ENCODE data around the gene PDPK1.
"Not testable (repeated sequence)": the region's sequence is repeated elsewhere in the genome, so short reads cannot be mapped to it uniquely, and the experiment has no call there.

The PDPK1 gene

DNA sequence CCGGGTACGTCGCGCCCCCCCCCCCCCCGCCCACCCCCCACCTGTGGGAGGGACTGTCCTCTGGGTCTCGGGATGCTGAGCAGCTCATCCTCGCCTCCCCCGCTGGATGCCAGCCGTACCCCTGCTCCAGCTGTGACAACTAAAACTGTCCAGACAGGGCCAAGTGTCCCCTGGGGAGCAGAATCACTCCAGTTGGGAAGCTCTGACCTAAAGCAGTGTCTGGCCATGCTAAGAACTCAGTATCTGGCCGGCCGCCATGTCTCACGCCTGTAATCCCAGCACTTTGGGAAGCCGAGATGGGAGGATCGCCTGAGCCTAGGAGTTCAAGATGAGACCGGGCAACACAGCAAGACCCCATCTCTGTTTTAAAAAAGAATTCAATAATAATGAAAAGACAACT is 83.0 kb downstream of the PDPK1 start:
- DNase-seq = not testable (repeated sequence)

DNA sequence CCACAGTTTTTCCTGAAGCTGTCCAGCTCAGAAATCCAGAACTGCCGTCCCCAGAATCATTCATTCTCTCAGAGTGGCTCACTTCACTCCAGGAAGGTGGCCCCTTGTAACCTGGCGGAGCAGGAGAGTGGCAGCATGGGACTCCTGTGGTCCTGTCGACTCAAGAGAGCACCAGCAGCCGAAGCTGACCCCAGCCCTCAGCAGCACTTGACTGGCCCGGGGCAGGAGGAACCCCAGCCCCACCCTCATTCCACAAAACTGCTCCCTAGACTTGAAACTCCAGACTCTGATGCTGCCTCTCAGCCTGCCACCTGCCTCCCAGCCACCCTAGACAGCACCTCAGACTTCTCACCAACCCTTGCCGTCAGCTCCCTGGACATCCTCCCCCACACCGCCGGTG is 83.6 kb downstream of the PDPK1 start:
- DNase-seq = not testable (repeated sequence)

DNA sequence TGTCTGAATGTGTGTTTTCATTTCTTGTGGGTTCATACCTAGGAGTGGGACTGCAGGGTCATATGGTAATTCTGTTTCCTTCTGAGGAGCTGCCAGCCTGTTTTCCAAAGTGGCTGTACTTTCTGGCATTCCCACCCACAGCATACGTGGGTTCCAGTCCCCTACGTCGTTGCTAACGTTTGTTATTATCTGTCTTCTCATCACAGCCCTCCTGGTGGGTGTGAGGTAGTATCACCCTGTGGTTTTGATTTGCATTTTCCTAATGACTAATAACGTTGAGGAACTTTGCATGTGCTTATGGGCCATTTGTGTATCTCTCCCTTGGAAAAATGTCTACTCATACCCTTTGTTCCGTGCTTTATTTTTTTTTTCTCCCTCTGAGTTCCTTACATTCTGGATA is 89.3 kb downstream of the PDPK1 start:
- DNase-seq = not testable (repeated sequence)

DNA sequence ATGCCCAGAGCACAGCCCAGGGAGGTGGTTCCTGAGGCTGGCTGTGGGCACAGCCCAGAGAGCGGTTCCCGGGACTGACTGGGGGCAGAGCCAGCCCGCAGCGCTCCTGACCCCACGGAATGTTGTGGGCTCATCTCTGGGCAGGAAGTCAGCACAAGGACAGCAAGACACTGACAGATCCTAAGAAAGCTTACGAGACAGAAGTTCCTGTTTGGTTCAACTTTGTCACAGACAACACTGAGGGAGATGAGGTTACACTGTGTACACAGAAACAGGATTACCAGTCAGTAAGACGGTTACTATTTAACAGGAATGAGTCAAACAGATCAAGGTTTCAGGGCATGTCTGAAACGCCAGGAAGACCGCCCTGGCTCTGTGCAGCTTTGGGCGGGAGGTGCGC is 93.4 kb downstream of the PDPK1 start:
- not testable (repeated sequence) for DNase-seq

DNA sequence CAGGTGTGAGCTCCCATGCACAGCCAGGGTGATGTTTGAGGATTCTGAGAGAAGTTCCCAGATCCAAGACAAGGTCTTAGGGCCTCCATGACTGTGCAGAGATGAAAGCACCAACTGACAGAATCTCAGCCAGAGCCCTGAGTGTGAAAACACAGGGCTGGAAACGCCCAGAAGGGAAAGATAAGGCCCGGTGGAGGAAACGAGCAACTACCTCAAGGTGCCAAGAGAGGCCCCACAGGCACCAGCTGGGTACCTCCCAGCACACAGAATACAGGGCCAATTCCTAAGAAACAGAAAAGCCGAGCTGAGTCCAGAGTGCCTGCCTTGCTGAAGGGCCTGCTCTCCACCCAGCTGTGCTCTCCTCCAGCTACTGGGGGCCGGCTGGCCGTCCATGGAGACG is 94.5 kb downstream of the PDPK1 start:
- DNase-seq = not testable (repeated sequence)

DNA sequence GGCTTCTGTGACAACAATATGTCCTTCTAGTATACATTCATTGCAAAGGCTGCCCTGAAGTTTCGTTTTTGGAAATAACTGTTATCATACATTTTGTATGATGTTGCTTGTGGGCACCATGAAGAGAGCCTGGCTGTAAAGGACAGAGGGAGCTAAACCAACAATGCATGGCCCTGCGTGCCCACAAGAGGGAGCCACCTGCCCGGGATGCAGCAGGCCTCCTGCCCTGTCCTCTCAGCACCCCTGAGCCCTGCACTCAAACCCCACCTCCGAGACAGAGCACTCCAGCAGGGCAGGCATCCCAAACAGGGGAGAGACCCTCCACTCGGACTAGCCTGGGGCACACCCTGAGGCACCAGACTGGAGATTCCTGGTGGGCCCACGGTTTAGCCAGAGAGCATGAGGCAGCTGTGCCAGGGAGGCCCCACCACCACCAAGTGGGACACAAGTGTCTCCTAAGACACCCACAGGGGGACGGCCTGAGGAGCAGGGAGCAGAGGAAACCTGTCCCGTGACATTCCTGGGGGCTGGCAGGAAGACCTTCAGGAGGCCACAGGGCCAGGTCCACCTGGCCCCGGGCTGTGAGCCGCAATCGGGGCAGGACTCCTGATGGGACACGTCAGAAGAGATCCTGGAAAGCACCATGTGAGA is 101.4 kb downstream of the PDPK1 start:
- DNase-seq = peak; percentile 35 to 63

DNA sequence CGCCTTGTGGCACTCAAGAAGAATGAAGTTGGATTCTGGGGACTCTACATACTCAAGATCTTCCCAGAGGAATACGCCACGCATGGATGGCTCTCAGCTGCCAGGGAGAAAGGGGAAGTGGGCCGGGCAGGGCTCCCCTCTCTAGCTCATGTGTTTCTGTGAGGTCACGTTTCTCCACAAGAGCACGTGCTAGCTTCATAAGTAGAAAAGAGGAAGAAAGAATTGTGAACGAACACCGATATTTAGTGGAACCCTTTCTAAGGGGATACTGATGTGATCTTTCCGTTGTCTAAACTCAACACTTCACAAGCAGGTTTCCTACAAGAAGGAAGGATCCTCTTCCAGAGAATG is 101.9 kb downstream of the PDPK1 start:
- not testable (repeated sequence) for DNase-seq

DNA sequence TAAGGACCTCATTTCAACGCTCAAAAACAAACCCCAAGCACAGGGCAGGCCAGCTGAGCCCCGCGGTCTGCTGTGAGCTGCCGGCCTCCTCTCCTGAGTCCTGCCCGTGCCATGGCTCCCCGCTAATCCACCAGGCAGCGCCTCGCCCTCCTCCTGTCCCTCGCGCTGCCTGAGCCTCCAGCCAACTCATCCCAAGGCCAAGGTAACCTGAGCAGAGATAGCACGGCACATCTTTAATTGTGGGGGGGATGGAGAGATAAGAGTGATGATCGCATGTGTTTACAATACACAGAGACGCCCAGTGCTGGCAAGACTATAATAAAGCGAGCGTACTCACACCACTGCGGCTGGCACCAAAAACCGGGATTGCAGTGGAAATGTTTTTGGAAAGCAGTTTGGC is 104.7 kb downstream of the PDPK1 start:
- not testable (repeated sequence) for DNase-seq

DNA sequence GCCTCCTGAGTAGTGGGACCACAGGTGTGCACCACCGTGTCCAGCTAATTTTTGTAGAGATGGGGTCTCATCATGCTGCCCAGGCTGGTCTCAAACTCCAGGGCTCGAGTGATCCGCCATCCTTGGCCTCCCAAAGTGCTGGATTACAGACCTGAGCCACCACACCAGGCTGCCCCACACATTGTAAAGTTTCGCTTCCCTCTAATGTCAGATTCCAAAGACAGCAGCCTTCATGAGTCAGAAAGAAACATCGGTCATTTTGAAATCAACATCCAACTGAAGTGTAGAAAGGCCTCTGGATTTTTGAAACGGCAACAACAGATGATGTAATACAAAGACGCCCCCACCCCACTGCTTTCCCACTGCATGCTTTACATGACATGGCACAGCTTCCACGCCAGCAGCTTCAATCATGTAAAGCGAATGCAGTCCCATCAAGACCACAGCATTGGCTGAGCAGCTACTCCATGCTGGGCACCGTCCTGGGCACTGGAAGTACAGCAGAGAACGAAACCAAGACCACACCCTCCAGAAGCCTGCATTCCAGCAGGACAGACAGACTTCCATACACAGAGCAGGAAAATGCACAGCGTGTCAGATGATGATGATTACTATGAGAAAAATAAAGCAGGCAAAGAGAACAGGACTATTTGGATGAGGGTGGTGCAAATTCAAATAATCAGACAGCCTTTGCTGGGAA is 107.1 kb downstream of the PDPK1 start:
- DNase-seq = not testable (repeated sequence)

DNA sequence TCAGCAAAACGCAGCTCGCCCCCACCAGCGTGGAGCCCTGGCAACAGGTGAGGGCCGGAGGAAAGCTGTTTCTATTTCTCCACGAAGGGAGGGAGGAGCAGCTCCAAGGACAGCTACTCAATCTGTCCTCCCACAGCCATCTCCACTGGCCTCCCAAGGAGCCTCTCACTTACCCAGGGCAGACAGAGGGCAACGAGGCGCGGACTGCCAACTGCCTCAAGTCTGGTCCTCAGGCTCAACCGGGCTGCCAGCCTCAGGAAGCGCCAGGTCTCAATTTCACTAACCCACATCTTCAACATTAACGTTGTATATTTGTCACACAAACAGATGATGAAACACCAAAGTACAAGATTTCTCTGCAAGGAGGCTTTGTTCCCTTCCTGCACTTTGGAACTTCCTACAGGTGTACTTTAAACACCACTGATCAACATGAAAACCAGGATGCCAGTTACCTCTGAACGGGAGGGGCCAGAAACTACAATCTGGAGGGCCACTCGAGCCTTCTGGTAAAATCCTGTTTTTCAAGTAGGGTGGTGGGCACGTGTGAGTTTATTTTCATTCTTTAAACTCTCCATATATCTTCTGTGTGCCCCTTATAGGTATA is 113.5 kb downstream of the PDPK1 start:
- DNase-seq = not testable (repeated sequence)
